Keratinocyte (primary cell): ENCODE data around the gene TUT1. TPM values are rescaled to one million over a fixed set of nuclear protein-coding genes. Genes with fewer than 3 reads are reported as not detected.
A peak's percentile ranks its signal among the peaks of the same experiment; 100 is the strongest.

Experiments
- DNase-seq: peaks from one replicate; pipeline ENCODE4 v3.0.0-alpha.2; 2011; ENCODE audit warnings: low read depth, missing footprints, low spot score
- FAIRE-seq: peaks from 2 replicates; lab custom pipeline; 2011; peaks lifted over from hg19 to GRCh38; lab: Jason Lieb, UNC
- H2AFZ ChIP-seq: 2 replicates; pipeline ENCODE4 v1.6.0; 2012; ENCODE audit warnings: low read length, control low read depth, inconsistent platforms; ENCODE audit not compliant: control insufficient read depth
- H3K27ac ChIP-seq: 2 replicates; pipeline ENCODE4 v1.5.1; 2011; ENCODE audit warnings: low read length; ENCODE audit not compliant: control insufficient read depth, insufficient read depth
- H3K27me3 ChIP-seq: 3 replicates; pipeline ENCODE4 v1.6.0; 2011; ENCODE audit warnings: low read length; ENCODE audit not compliant: control insufficient read depth, insufficient read depth; ENCODE audit errors: extremely low read depth
- H3K36me3 ChIP-seq, 2 experiments: 2 replicates in 1 of 2; 3 replicates in 1 of 2; pipeline ENCODE4 v1.5.1; 2011; ENCODE audit warnings: low read length in 2 of 2, mild to moderate bottlenecking in 1 of 2; ENCODE audit not compliant: control insufficient read depth in 2 of 2, insufficient read depth in 2 of 2; ENCODE audit errors: extremely low read depth in 1 of 2
- H3K4me1 ChIP-seq: 3 replicates; pipeline ENCODE4 v1.5.1; 2011; ENCODE audit warnings: low read length; ENCODE audit not compliant: control insufficient read depth, insufficient read depth; ENCODE audit errors: extremely low read depth
- H3K4me2 ChIP-seq: 3 replicates; pipeline ENCODE4 v1.6.0; 2011; ENCODE audit warnings: low read depth, low read length; ENCODE audit not compliant: control insufficient read depth, insufficient read depth; ENCODE audit errors: extremely low read depth
- H3K4me3 ChIP-seq, 3 experiments: fragments of 200-600 bp in 1 of 3; sonication (generic) in 1 of 3; 2 replicates in 2 of 3; 3 replicates in 1 of 3; pipeline ENCODE4 v1.5.1; 2011 to 2016; ENCODE audit warnings: low read length in 3 of 3, mild to moderate bottlenecking in 3 of 3, control low read depth in 2 of 3, inconsistent platforms in 1 of 3, low read depth in 1 of 3, mixed read lengths in 1 of 3, mixed run types in 1 of 3, moderate library complexity in 1 of 3; ENCODE audit not compliant: control insufficient read depth in 2 of 3, insufficient read depth in 2 of 3; ENCODE audit errors: extremely low read depth in 1 of 3
- H3K79me2 ChIP-seq: 2 replicates; pipeline ENCODE4 v1.6.0; 2012; ENCODE audit warnings: low read length; ENCODE audit not compliant: control insufficient read depth, insufficient read depth
- H3K9ac ChIP-seq: 3 replicates; pipeline ENCODE4 v1.6.0; 2011; ENCODE audit warnings: low read length; ENCODE audit not compliant: control insufficient read depth, insufficient read depth; ENCODE audit errors: extremely low read depth
- H3K9me1 ChIP-seq: 3 replicates; pipeline ENCODE4 v1.6.0; 2011; ENCODE audit warnings: low read length; ENCODE audit not compliant: control insufficient read depth, insufficient read depth; ENCODE audit errors: extremely low read depth
- H3K9me3 ChIP-seq: 2 replicates; pipeline ENCODE4 v1.5.1; 2012; ENCODE audit warnings: low read depth, low read length; ENCODE audit not compliant: control insufficient read depth
- H4K20me1 ChIP-seq: 3 replicates; pipeline ENCODE4 v1.6.0; 2011; ENCODE audit warnings: low read length; ENCODE audit not compliant: control insufficient read depth, insufficient read depth; ENCODE audit errors: extremely low read depth
- CTCF ChIP-seq, 3 experiments: IDR thresholded peaks in 1 of 3; conservative IDR thresholded peaks in 1 of 3; optimal IDR thresholded peaks in 1 of 3; 2 replicates in 2 of 3; 3 replicates in 1 of 3; pipeline versions ENCODE3 to v1.5.1; 2011; ENCODE audit warnings: low read length in 3 of 3, mild to moderate bottlenecking in 3 of 3, moderate library complexity in 2 of 3, control low read depth in 1 of 3, inconsistent platforms in 1 of 3; ENCODE audit not compliant: insufficient read depth in 2 of 3; ENCODE audit errors: extremely low read depth in 1 of 3
- EZH2 ChIP-seq: IDR thresholded peaks from one replicate; pipeline ENCODE4 v1.6.1; 2012; ENCODE audit warnings: inconsistent platforms, mild to moderate bottlenecking, low read length, moderate library complexity
- dilution Hi-C: fragments of 300-500 bp; cut with MboI; formaldehyde crosslinking; loops from one replicate; pipeline ENCODE4 v1.7.0; 2020; ENCODE audit warnings: low sequenced_read_pairs; ENCODE audit not compliant: extremely low pct_ligation_motif_present
- polyA plus RNA-seq, 5 experiments: library from polyadenylated mRNA; depleted of rRNA in 3 of 5; stranded (reverse) in 3 of 5; stranded (forward) in 1 of 5; unstranded in 1 of 5; fragments of >200 nt; gene quantifications; 1 replicate in 1 of 5; 2 replicates in 3 of 5; 3 replicates in 1 of 5; pipeline versions ENCODE4 v1.2.1 to v1.2.3, GENCODE V29; 2011 to 2012; ENCODE audit warnings: missing spikeins in 2 of 5, low read depth in 1 of 5, low replicate concordance in 1 of 5

The TUT1 gene
- polyA plus RNA-seq, 1 donor (not counting 4 experiments of a cell fraction or from before 2014, with no cell fraction given) = 10.5 TPM

- Histone ChIP-seq H3K27ac (no peak overlapping the region), H3K9ac (no peak overlapping the region), H3K4me1 (no peaks in the 10 kb centered on the region), H3K27me3 (no peaks in the 10 kb centered on the region), H3K9me1 (no peaks in the 10 kb centered on the region), H3K4me2 (no peak overlapping the region), H3K4me3 (no peak overlapping the region), H3K36me3 (peaks cover 48 to 69% of the 10 kb centered on the region in 2 experiments), H2AFZ (no peak overlapping the region), H3K9me3 (no peaks in the 10 kb centered on the region), H3K79me2 (peaks cover 1% of the 10 kb centered on the region), H4K20me1 (peaks cover 3% of the 10 kb centered on the region)
- DNase-seq (no peak), FAIRE-seq (no peak)
- dilution Hi-C loops = no loop called here
- TF ChIP-seq CTCF (optimal IDR thresholded peaks at IDR 0.05 in 1 of 3, IDR thresholded peaks at IDR 0.05 in 1 of 3, conservative IDR thresholded peaks at IDR 0.05 in 1 of 3; ENCODE audit: extremely low read depth in 1 of 3, insufficient read depth in 2 of 3, low read length in 3 of 3) (peak in 2 of 3 experiments; percentile 25 to 40), EZH2 (no peak)
Measured at GRCh38 chr11:62627713-62628112, 36.4 kb upstream of the TUT1 start.

- H3K36me3 ChIP-seq = peaks cover 16 to 25% of the 10 kb centered on the region in 2 experiments
- peak overlapping the region; percentile 95 for H3K27ac ChIP-seq
- FAIRE-seq (no peak), DNase-seq (no peak)
- no peaks in the 10 kb centered on the region for H4K20me1 ChIP-seq
- dilution Hi-C loops = no loop called here
- H3K4me3 ChIP-seq = no peak overlapping the region
- H2AFZ ChIP-seq = peak overlapping the region; percentile 36
- no peaks in the 10 kb centered on the region for H3K79me2 ChIP-seq
- peak overlapping the region; percentile 50 for H3K4me2 ChIP-seq
- H3K9me1 ChIP-seq = no peaks in the 10 kb centered on the region
- no peaks in the 10 kb centered on the region for H3K9me3 ChIP-seq
- H3K27me3 ChIP-seq = no peaks in the 10 kb centered on the region
- peak overlapping the region; percentile 85 for H3K9ac ChIP-seq
- TF ChIP-seq CTCF (optimal IDR thresholded peaks at IDR 0.05 in 1 of 3, IDR thresholded peaks at IDR 0.05 in 1 of 3, conservative IDR thresholded peaks at IDR 0.05 in 1 of 3; ENCODE audit: extremely low read depth in 1 of 3, insufficient read depth in 2 of 3, low read length in 3 of 3) (no peak), EZH2 (no peak)
- H3K4me1 ChIP-seq = peaks cover 25% of the 10 kb centered on the region
Measured at GRCh38 chr11:62622476-62623089, 31.3 kb upstream of the TUT1 start.
